ENCODE data around the gene DNAH12. TPM values are rescaled to one million over a fixed set of nuclear protein-coding genes. Genes with fewer than 3 reads are reported as not detected.
A peak's percentile ranks its signal among the peaks of the same experiment; 100 is the strongest.

Gene DNAH12
- total RNA-seq, 4 donors from 2014 or later: under 0.01 to 0.03 TPM; not detected in 2

DNA sequence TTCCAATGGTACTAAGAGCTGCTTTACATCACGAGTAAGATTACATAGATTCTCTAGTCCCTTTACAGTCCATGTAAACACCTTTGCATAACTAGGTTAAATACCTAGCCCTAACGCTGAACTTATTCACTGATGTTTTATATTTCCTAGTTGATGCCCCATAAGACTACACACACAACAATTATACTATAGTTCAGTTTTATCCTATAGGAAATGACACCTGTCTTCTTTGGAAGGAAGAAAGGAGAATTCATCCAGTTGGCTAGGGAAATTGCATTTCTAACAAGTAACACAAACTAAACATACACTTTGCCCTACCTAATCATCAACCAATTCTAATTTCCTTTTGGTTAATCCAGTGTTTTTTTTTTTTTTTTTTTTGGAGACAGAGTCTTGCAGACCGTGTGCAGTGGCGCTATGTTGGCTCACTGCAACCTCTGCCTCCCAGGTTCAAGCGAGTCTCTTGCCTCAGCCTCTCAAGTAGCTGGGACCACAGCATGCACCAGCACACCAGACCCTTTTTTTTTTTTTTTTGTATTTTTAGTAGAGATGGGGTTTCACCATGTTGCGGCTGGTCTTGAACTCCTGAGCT, 25.8 kb upstream of the DNAH12 start:
- no peak for DNase-seq
- H3K27me3 ChIP-seq: no peaks in the 10 kb centered on the region
- intact Hi-C loops (cut with DNase I): no loop called here
- H3K4me1 ChIP-seq: no peaks in the 10 kb centered on the region
- WGBS, 2 donors: 76 to 85% methylated on average over 6 of the region's 6 CpGs
- H3K4me3 ChIP-seq: no peak overlapping the region
- H3K36me3 ChIP-seq: peaks cover 5 to 93% (median 30%) of the 10 kb centered on the region in 3 donors
- H3K9me3 ChIP-seq: no peaks in the 10 kb centered on the region
- TF ChIP-seq CTCF (IDR thresholded peaks at IDR 0.05): no peak
- no peak for TF ChIP-seq POLR2A (IDR thresholded peaks at IDR 0.05)
- no peak overlapping the region for H3K27ac ChIP-seq

DNA sequence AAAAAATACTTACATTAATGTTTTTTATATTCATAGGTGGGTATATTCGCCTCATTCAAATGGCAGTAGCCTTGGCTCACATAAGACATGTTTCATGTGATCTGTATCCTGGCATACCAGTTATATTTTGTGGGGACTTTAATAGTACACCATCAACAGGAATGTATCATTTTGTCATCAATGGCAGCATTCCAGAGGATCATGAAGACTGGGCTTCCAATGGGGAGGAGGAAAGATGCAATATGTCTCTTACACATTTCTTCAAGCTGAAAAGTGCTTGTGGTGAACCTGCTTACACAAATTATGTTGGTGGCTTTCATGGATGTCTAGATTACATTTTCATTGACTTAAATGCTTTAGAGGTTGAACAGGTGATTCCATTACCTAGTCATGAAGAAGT, 15.4 kb upstream of the DNAH12 start:
- peaks cover 8 to 56% (median 30%) of the 10 kb centered on the region in 3 donors for H3K4me1 ChIP-seq
- intact Hi-C loops (cut with DNase I): no loop called here
- 96 to 100% methylated on average over 1 of the region's 1 CpG for WGBS, 2 donors

GRCh38 chr3:57557085-57557537, 13.0 kb upstream of the DNAH12 start:
- Histone ChIP-seq H3K4me3 (peak overlapping the region; percentile 74 to 97 (median 82)), H3K4me1 (peaks cover 8 to 56% (median 30%) of the 10 kb centered on the region in 3 donors), H3K27ac (peak overlapping the region; percentile 92 to 97 (median 93)), H3K9me3 (no peaks in the 10 kb centered on the region), H3K27me3 (no peaks in the 10 kb centered on the region), H3K36me3 (peaks cover 0 to 33% (median 0%) of the 10 kb centered on the region in 3 donors)
- intact Hi-C loops (cut with DNase I): no loop called here
- no peak for DNase-seq
- 0% methylated on average over 8 to 26 of the region's 29 CpGs for WGBS, 2 donors
- TF ChIP-seq POLR2A (IDR thresholded peaks at IDR 0.05) (no peak), CTCF (IDR thresholded peaks at IDR 0.05) (no peak)

More for the DNA sequence above, 15.4 kb upstream of the DNAH12 start:
- no peak overlapping the region for H3K27ac ChIP-seq
- no peak for TF ChIP-seq POLR2A (IDR thresholded peaks at IDR 0.05)
- TF ChIP-seq CTCF (IDR thresholded peaks at IDR 0.05): no peak
- no peaks in the 10 kb centered on the region for H3K9me3 ChIP-seq
- no peak for DNase-seq
- H3K27me3 ChIP-seq: no peaks in the 10 kb centered on the region
- peaks cover 0 to 58% (median 0%) of the 10 kb centered on the region in 3 donors for H3K36me3 ChIP-seq
- no peak overlapping the region for H3K4me3 ChIP-seq

DNA sequence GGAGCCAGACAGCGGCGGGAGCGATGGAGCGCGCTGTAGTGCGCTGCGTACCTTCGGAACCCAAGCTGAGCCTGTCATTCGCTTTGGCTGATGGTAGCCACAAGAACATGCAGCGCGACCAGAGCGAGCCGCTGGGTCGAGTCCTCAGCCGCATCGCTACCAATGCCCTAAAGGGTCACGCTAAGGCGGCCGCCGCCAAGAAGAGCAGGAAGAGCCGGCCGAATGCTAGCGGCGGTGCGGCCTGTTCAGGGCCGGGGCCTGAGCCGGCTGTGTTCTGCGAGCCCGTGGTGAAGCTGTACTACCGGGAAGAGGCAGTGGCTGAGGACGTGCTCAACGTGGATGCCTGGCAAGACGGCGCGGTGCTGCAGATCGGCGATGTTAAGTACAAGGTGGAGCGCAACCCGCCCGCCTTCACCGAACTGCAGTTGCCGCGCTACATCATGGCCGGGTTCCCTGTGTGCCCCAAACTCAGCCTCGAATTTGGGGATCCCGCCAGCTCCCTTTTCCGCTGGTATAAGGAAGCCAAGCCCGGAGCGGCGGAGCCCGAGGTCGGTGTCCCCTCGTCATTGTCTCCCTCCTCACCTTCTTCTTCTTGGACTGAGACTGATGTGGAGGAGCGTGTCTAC, 12.4 kb upstream of the DNAH12 start:
- Histone ChIP-seq H3K4me1 (peaks cover 8 to 54% (median 30%) of the 10 kb centered on the region in 3 donors), H3K36me3 (peaks cover 0 to 28% (median 0%) of the 10 kb centered on the region in 3 donors), H3K4me3 (peak overlapping the region; percentile 74 to 97 (median 82)), H3K27me3 (no peaks in the 10 kb centered on the region), H3K9me3 (no peaks in the 10 kb centered on the region), H3K27ac (peak overlapping the region; percentile 92 to 97 (median 93))
- intact Hi-C loops (cut with DNase I): no loop called here
- TF ChIP-seq POLR2A (IDR thresholded peaks at IDR 0.05) (no peak), CTCF (IDR thresholded peaks at IDR 0.05) (no peak)
- 0 to 4% methylated on average over 5 to 30 of the region's 54 CpGs for WGBS, 2 donors
- no peak for DNase-seq

- TF ChIP-seq POLR2A (IDR thresholded peaks at IDR 0.05) (peak in 3 of 4 donors; percentile 17 to 78 (median 76)), CTCF (IDR thresholded peaks at IDR 0.05) (peak in 2 of 6 experiments; percentile 8 to 12)
- WGBS, 2 donors: 0 to 1% methylated on average over 37 to 42 of the region's 54 CpGs
Observed at GRCh38 chr3:57555738-57556458, 11.8 kb upstream of the DNAH12 start, which contains the start of gene PDE12. TSS of gene PDE12 (plus strand) at chr3:57556274. CDS start at chr3:57556380, 106 bp downstream.

More at GRCh38 chr3:57555738-57556458, 11.8 kb upstream of the DNAH12 start, which contains the start of gene PDE12:
- H3K4me3 ChIP-seq: peak within 1 kb of the TSS; percentile 74 to 97 (median 82)
- DNase-seq: peak; percentile 37
- H3K4me1 ChIP-seq: peaks cover 8 to 49% (median 30%) of the 10 kb centered on the region in 3 donors
- H3K36me3 ChIP-seq: peaks cover 0 to 21% (median 0%) of the 10 kb centered on the region in 3 donors
- intact Hi-C loops (cut with DNase I): no loop called here
- H3K27ac ChIP-seq: peak within 1 kb of the TSS; percentile 92 to 97 (median 93)
- no peaks in the 10 kb centered on the region for H3K27me3 ChIP-seq
- no peaks in the 10 kb centered on the region for H3K9me3 ChIP-seq

Data from esophagus squamous epithelium (tissue), 5 donors.